ENCODE measurements around the gene VPS13A.

Gene VPS13A

DNA sequence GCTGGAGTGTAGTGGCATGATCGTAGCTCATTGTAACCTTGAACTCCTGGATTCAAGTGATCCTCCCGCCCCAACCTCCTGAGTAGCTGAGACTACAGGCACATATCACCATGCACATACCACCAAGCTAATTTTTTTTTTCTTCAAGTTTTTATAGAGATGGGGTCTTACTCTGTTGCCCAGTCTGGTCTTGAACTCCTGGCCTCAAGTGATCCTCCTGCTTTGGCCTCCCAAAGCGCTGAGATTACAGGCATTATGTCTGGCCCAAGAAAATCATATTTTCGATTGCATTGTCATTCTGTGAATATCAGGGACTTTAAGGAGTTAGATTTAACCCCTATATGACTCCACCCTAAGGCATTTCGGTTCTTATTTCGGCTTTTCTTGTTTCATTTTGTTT is 116.6 kb downstream of the VPS13A start:
- TF ChIP-seq, protein P1, sequence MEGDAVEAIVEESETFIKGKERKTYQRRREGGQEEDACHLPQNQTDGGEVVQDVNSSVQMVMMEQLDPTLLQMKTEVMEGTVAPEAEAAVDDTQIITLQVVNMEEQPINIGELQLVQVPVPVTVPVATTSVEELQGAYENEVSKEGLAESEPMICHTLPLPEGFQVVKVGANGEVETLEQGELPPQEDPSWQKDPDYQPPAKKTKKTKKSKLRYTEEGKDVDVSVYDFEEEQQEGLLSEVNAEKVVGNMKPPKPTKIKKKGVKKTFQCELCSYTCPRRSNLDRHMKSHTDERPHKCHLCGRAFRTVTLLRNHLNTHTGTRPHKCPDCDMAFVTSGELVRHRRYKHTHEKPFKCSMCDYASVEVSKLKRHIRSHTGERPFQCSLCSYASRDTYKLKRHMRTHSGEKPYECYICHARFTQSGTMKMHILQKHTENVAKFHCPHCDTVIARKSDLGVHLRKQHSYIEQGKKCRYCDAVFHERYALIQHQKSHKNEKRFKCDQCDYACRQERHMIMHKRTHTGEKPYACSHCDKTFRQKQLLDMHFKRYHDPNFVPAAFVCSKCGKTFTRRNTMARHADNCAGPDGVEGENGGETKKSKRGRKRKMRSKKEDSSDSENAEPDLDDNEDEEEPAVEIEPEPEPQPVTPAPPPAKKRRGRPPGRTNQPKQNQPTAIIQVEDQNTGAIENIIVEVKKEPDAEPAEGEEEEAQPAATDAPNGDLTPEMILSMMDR (conservative IDR thresholded peaks at IDR 0.05; ENCODE audit: low read depth): no peak
- ChIA-PET POLR2A (ENCODE audit: low non-redundant PET) (no interaction called here), CTCF (interaction anchor here (0.6 kb wide), 1 partner anchor 36 kb away, joined by 4 read pairs; no protein-coding TSS in a partner anchor)
- no peak overlapping the region for H3K27ac ChIP-seq
- no peak for DNase-seq (ENCODE audit: low spot score)

DNA sequence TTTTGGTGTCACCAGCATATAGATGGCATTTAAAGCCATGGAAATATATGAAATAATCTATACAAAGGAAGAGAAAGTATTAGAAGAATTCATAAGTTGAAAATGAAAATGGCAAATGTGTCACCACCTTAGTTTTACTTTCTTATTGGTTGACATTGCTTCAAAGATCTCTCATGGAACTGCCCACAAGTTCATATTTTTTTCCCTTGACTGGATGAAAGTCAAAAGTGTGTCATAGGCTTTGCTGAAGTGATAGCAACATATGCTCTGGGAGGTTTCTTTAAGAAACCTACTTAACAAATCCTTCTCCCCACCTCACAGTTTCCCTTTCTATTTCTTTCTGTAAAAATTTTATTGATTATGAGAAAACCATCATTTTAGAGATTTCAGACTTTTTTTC is 127.2 kb downstream of the VPS13A start:
- CTCF ChIA-PET: interaction anchor here (0.6 kb wide), 1 partner anchor 57 kb away, joined by 5 read pairs; no protein-coding TSS in a partner anchor
- TF ChIP-seq, protein P1 (conservative IDR thresholded peaks at IDR 0.05; ENCODE audit: low read depth): no peak
- POLR2A ChIA-PET (ENCODE audit: low non-redundant PET): no interaction called here
- H3K27ac ChIP-seq: peak overlapping the region; percentile 78
- DNase-seq (ENCODE audit: low spot score): no peak

DNA sequence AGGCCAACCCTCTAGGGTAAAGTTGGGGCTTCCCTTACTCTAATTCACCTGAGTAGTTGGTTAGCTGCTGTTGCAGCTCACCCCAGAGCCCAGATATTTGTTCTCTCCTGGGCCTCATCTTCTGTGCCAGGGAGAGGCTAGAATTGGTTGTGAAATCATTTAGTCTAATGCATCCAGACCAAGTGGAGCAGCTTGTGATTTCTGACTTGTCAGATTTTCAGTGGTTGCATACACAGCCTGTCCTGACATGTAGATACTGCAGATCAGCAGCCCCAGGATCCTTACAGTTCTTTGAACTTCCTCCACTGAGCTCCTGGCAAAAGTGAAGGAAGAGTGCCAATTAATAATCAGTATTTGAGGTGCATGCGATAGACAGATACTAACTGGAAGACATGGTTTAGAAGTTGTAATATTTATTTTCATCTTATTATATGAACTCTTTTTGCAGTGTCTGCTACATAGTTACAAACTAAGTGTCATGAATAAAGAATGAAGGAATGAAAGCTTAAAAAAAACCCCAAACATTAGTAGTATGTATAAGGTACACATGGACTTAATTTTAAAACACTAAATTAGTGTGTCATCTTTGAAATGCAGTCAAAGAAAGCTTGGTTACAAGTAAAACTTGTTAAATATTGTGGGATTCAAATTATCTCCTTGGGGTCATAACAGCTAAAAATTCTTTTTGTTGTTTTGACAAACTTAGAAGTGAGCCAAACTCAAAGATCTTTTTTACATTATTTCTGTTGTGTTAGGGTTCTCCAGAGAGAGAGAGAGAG is 128.5 kb downstream of the VPS13A start:
- peak; percentile 68 for DNase-seq (ENCODE audit: low spot score)
- H3K27ac ChIP-seq: peak overlapping the region; percentile 78
- POLR2A ChIA-PET (ENCODE audit: low non-redundant PET): interaction anchor here (0.7 kb wide), 1 partner anchor 11 kb away, joined by 4 read pairs; no protein-coding TSS in a partner anchor
- TF ChIP-seq, protein P1 (conservative IDR thresholded peaks at IDR 0.05; ENCODE audit: low read depth): no peak
- CTCF ChIA-PET: interaction anchor here (0.6 to 0.7 kb wide), 2 partner anchors 14 to 1198 kb away, joined by 3 to 4 read pairs; no protein-coding TSS in a partner anchor

DNA sequence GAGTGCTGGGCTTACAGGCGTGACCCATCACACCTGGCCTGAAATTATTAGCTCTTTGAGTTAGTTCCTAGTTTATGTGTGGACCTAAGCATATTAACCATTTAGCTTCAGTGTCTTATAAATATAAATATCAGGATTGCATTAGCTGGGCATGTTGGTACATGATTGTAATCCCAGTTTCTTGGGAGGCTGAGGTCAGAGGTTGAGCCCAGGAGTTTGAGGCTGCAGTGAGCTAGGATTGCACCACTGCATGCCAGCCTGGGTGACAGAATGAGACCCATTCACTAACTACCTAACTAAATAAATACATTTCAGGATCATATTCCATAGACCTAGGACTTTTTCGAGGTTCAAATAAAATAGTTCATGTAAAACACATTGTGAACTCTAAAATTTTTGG is 129.8 kb downstream of the VPS13A start:
- CTCF ChIA-PET: interaction anchor here (0.6 kb wide), 1 partner anchor 14 kb away, joined by 3 read pairs; no protein-coding TSS in a partner anchor
- TF ChIP-seq, protein P1 (conservative IDR thresholded peaks at IDR 0.05; ENCODE audit: low read depth): no peak
- POLR2A ChIA-PET (ENCODE audit: low non-redundant PET): no interaction called here
- peak overlapping the region; percentile 32; the same call in 1 of the 2 replicates for H3K27ac ChIP-seq
- no peak for DNase-seq (ENCODE audit: low spot score)

DNA sequence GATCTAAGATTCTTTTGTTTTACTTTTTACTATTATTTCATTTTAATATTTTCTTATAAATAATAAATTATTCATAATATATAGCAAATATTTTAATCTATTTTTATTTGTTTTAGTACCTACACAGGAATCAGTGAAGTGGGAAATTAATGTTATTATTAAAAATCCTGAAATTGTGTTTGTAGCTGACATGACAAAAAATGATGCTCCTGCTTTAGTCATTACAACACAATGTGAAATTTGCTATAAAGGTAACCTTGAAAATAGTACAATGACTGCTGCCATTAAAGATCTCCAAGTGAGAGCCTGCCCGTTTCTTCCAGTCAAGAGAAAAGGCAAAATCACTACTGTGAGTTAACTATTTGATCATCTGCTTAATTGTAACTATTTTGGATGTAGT is 138.7 kb downstream of the VPS13A start:
- no peak for DNase-seq (ENCODE audit: low spot score)
- H3K27ac ChIP-seq: no peak overlapping the region
- CTCF ChIA-PET: interaction anchor here (0.7 kb wide), 1 partner anchor 19 kb away, joined by 3 read pairs; no protein-coding TSS in a partner anchor
- POLR2A ChIA-PET (ENCODE audit: low non-redundant PET): no interaction called here
- TF ChIP-seq, protein P1 (conservative IDR thresholded peaks at IDR 0.05; ENCODE audit: low read depth): no peak

DNA sequence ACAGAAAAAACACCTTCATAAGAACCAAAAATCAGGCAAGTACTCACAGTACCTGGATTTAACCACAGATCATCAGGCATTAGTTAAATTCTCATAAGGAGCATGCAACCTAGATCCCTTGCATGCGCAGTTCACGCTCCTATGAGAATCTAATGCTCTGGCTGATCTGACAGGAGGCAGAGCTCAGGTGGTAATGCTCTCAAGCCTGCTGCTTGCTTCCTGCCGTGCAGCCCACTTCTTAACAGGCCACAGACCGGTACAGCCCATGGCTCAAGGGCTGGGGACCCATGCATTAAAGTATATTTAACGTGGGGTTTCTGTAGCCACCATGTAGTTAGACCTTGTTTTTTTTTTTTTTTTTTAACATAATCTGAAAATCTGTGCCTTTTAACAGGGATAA is 147.7 kb downstream of the VPS13A start:
- no peak overlapping the region for H3K27ac ChIP-seq
- ChIA-PET CTCF (interaction anchor here (0.6 kb wide), 1 partner anchor 401 kb away, joined by 5 read pairs; no protein-coding TSS in a partner anchor), POLR2A (ENCODE audit: low non-redundant PET) (no interaction called here)
- TF ChIP-seq, protein P1 (conservative IDR thresholded peaks at IDR 0.05; ENCODE audit: low read depth): no peak
- DNase-seq (ENCODE audit: low spot score): no peak

Measured in RWPE1 (cell line).